Kidney (tissue), 14 donors: Measurements from ENCODE around the gene ACKR2. TPM values are rescaled to one million over a fixed set of nuclear protein-coding genes. Genes with fewer than 3 reads are reported as not detected.
"Not testable (repeated sequence)": the region's sequence is repeated elsewhere in the genome, so short reads cannot be mapped to it uniquely, and the experiment has no call there.

Source experiments
- DNase-seq, 5 donors: peaks; one replicate each; pipeline ENCODE4 v3.0.0-alpha.2; 2013 to 2020
- FAIRE-seq: peaks from 2 replicates; lab custom pipeline; 2012; peaks lifted over from hg19 to GRCh38; lab: Jason Lieb, UNC
- H3K27ac ChIP-seq, 2 donors: one replicate each; pipeline ENCODE4 v1.7.0; 2013; ENCODE audit warnings: low read depth in 2 of 2, low read length in 2 of 2, inconsistent platforms in 1 of 2
- H3K27me3 ChIP-seq: one replicate; pipeline ENCODE4 v1.7.1; 2013; ENCODE audit warnings: low read length, inconsistent platforms; ENCODE audit not compliant: control insufficient read depth, insufficient read depth
- H3K36me3 ChIP-seq, 3 donors: one replicate each; pipeline versions ENCODE4 v1.7.0 to v1.7.1; 2013; ENCODE audit warnings: low read length in 3 of 3, control low read depth in 1 of 3, inconsistent platforms in 1 of 3; ENCODE audit not compliant: insufficient read depth in 3 of 3, control insufficient read depth in 2 of 3
- H3K4me1 ChIP-seq, 3 donors: one replicate each; pipeline versions ENCODE4 v1.7.0 to v1.7.1; 2013; ENCODE audit warnings: low read length in 3 of 3, inconsistent platforms in 1 of 3, low read depth in 1 of 3; ENCODE audit not compliant: control insufficient read depth in 2 of 3, insufficient read depth in 2 of 3
- H3K4me3 ChIP-seq, 3 donors: one replicate each; pipeline versions ENCODE4 v1.7.0 to v1.8.1; 2013; ENCODE audit warnings: low read length in 3 of 3, control low read depth in 1 of 3, inconsistent platforms in 1 of 3
- H3K9ac ChIP-seq, 3 donors: one replicate each; pipeline versions ENCODE4 v1.7.0 to v1.7.1; 2013; ENCODE audit warnings: low read length in 3 of 3, control low read depth in 1 of 3, inconsistent platforms in 1 of 3
- H3K9me3 ChIP-seq, 3 donors: one replicate each; pipeline versions ENCODE4 v1.7.0 to v1.7.1; 2013; ENCODE audit warnings: low read length in 3 of 3, control low read depth in 1 of 3, inconsistent platforms in 1 of 3; ENCODE audit not compliant: control insufficient read depth in 2 of 3, insufficient read depth in 1 of 3
- CTCF ChIP-seq: IDR thresholded peaks from 3 replicates; pipeline ENCODE4 v1.5.1; 2012; ENCODE audit warnings: mild to moderate bottlenecking, moderate library complexity, borderline replicate concordance; ENCODE audit not compliant: insufficient read depth; ENCODE audit errors: extremely low read depth
- intact Hi-C: fragments of 100-400 bp; cut with DNase I; formaldehyde crosslinking; loops from one replicate; pipeline ENCODE4 v1.11.1; 2022
- polyA plus RNA-seq: library from polyadenylated mRNA; stranded (reverse); fragments of 350-450 nt; fragmentation: Illumina TruSeq; extraction: RNeasy Lipid Tissue Mini Kit (QIAGEN cat#74804); gene quantifications from one replicate; pipeline ENCODE4 v1.2.3, GENCODE V29; 2014; ENCODE audit warnings: low read depth, low replicate concordance; ENCODE audit not compliant: insufficient read depth
- total RNA-seq: library from RNA; stranded (reverse); fragmentation: NEBNext Ultra II Directional; extraction: Animal tissue kit (Norgen Biotek cat#: 25700); gene quantifications from one replicate; pipeline ENCODE4 v1.2.1, GENCODE V29; 2021
- donor health status: control.
- donor health status: control.
- donor health status: control.
- donor health status: control.
- donor health status: control.
- donor health status: DM: yes; HTN: yes; CAD: no.
- donor health status: Normal renal cell carcinoma (clear cell type).

ACKR2 gene
- total and polyA plus RNA-seq, 2 donors from 2014 or later: 0.86 to 8.9 TPM

GRCh38 chr3:42805141-42805821 is 4.0 kb upstream of the ACKR2 start:
- Histone ChIP-seq H3K36me3 (no peaks in the 10 kb centered on the region), H3K4me1 (peaks cover 2 to 15% (median 15%) of the 10 kb centered on the region in 3 donors), H3K9ac (peak overlapping the region; percentile 32 to 93 (median 89)), H3K9me3 (no peaks in the 10 kb centered on the region), H3K4me3 (peak overlapping the region; percentile 78 to 94 (median 78)), H3K27me3 (no peaks in the 10 kb centered on the region), H3K27ac (peak overlapping the region in 1 of 2 donors; percentile 97)
- DNase-seq (peak; percentile 23 to 83 (median 66)), FAIRE-seq (no peak)
- TF ChIP-seq CTCF: no peak
- intact Hi-C loops: no loop called here

DNA sequence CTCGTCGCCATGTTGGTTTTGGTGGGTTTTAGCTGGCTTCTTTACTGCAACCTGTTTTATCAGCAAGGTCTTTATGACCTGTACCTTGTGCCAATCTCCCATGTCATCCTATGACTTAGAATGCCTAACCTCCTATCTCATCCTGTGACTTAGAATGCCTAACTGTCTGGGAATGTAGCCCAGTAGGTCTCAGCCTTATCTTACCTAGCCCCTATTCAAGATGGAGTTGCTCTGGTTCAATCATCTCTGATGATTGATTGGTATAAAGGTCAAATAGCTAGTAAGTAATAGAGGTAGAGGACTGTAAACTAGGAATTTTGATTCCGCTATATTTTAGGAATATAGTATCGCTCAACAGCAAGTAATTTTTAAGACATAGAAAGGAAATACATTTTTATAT is 1.3 kb upstream of the ACKR2 start:
- H3K36me3 ChIP-seq: no peaks in the 10 kb centered on the region
- DNase-seq (no peak), FAIRE-seq (no peak)
- no peaks in the 10 kb centered on the region for H3K27me3 ChIP-seq
- TF ChIP-seq CTCF: no peak
- no peak overlapping the region for H3K27ac ChIP-seq
- H3K4me1 ChIP-seq: peaks cover 0 to 4% (median 2%) of the 10 kb centered on the region in 3 donors
- H3K9me3 ChIP-seq: no peaks in the 10 kb centered on the region
- no peak overlapping the region for H3K9ac ChIP-seq
- intact Hi-C loops: no loop called here
- H3K4me3 ChIP-seq: no peak overlapping the region

DNA sequence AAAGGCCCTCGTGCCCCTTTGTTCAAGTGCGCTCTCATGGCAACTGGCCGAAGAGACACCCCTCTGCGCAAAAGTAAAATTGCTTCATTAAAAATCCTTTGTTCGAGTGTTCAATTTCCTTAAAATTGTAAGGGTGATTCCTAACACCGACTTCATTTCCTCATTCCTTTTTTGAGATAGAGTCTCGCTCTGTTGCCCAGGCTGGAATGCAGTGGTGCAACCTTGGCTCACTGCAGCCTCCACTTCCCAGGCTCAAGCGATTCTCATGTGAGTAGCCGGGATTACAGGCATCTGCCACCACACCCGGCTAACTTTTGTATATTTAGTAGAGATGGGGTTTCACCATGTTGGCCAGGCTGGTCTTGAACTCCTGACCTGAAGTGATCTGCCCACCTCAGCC is 1.5 kb downstream of the ACKR2 start:
- DNase-seq: peak; percentile 45 to 79 (median 60)
- FAIRE-seq, H3K4me1 ChIP-seq, H3K4me3 ChIP-seq, H3K9ac ChIP-seq, H3K9me3 ChIP-seq, H3K36me3 ChIP-seq, H3K27ac ChIP-seq, H3K27me3 ChIP-seq, intact Hi-C loops: not testable (repeated sequence)

DNA sequence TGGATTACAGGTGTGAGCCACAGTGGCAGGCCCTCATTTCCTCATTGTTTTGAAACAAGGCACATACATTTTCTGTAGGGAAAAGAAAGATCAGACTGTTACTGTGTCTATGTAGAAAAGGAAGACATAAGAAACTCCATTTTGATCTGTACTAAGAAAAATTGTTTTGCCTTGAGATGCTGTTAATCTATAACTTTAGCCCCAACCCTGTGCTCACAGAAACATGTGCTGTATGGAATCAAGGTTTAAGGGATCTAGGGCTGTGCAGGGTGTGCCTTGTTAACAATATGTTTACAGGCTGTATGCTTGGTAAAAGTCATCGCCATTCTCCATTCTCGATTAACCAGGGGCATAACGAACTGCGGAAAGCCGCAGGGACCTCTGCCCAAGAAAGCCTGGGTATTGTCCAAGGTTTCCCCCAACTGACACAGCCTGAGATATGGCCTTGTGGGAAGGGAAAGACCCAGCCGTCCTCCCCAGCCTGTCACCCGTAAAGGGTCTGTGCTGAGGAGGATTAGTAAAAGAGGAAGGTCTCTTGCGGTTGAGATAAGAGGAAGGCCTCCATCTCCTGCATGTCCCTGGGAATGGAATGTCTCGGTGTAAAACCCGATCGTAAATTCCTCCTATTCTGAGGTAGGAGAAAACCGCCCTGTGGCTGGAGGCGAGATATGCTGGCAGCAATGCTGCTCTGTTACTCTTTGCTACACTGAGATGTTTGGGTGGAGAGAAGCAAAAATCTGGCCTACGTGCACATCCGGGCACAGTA is 2.1 kb downstream of the ACKR2 start:
- H3K4me3 ChIP-seq, H3K9ac ChIP-seq, H3K36me3 ChIP-seq, H3K4me1 ChIP-seq, intact Hi-C loops, H3K27me3 ChIP-seq, H3K9me3 ChIP-seq, FAIRE-seq: not testable (repeated sequence)
- H3K27ac ChIP-seq: peak overlapping the region; percentile 8 to 9
- DNase-seq: peak in 2 of 5 donors; percentile 10 to 29
